PC-3 (cell line): Measurements from ENCODE around the gene PLEKHA1.

Source experiments
- EZH2 ChIP-seq: fragments of 300-600 bp; sonication (generic); IDR thresholded peaks from one replicate; pipeline ENCODE4 v1.6.1; 2017; ENCODE audit warnings: antibody characterized with exemption, mild to moderate bottlenecking, low read length; ENCODE audit not compliant: unreplicated experiment
- TF ChIP-seq, protein P1 (sequence below): fragments of 300-600 bp; sonication (generic); conservative IDR thresholded peaks from 2 replicates; pipeline ENCODE4 v1.5.1; 2017; ENCODE audit warnings: antibody characterized with exemption, low read depth, mild to moderate bottlenecking, low read length

DNA sequence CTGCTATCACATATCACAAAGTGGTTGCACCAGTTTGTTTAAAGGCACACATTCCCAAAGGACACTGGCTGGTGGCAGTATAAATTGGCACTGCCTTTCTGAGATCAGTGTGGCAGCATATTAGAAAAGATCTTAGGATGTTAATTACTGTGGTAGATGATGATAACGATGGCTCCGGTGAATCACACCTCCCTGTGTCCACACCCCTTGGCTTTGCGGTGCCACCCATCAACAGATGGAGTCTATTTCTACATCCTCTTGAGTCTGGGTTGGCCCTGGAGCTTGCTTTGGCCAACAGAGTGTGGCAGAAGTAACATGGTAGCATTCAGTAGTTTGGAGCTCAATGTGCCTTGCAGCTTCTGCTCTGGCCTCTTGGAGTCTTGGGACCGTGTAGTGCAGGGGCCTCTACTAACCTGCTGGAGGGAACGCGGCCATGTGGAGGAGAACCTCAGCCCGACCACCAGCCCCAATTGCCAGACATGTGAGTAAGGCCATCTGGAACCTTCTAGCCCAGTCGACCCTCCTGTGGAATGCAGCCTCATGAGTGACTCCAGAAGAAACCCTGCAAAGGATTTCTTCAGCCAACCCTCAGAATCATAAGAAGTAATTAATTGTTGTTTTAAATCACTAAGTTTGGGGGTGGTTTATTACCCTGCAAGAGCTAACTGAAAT is 27.2 kb upstream of the PLEKHA1 start:
- TF ChIP-seq, protein P1, sequence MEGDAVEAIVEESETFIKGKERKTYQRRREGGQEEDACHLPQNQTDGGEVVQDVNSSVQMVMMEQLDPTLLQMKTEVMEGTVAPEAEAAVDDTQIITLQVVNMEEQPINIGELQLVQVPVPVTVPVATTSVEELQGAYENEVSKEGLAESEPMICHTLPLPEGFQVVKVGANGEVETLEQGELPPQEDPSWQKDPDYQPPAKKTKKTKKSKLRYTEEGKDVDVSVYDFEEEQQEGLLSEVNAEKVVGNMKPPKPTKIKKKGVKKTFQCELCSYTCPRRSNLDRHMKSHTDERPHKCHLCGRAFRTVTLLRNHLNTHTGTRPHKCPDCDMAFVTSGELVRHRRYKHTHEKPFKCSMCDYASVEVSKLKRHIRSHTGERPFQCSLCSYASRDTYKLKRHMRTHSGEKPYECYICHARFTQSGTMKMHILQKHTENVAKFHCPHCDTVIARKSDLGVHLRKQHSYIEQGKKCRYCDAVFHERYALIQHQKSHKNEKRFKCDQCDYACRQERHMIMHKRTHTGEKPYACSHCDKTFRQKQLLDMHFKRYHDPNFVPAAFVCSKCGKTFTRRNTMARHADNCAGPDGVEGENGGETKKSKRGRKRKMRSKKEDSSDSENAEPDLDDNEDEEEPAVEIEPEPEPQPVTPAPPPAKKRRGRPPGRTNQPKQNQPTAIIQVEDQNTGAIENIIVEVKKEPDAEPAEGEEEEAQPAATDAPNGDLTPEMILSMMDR = no peak
- TF ChIP-seq EZH2 = no peak
